ENCODE measurements around the gene G3BP2.
"Not testable (repeated sequence)": the region's sequence is repeated elsewhere in the genome, so short reads cannot be mapped to it uniquely, and the experiment has no call there.

Gene G3BP2

GRCh38 chr4:75683482-75684155 is 10.4 kb upstream of the G3BP2 start:
- no peak for DNase-seq (ENCODE audit: low read depth)

GRCh38 chr4:75679876-75680575 is 6.8 kb upstream of the G3BP2 start:
- no peak for DNase-seq (ENCODE audit: low read depth)

GRCh38 chr4:75678965-75679364 is 5.8 kb upstream of the G3BP2 start:
- DNase-seq (ENCODE audit: low read depth) = no peak

- DNase-seq (ENCODE audit: low read depth) = no peak
Measured at GRCh38 chr4:75678473-75678872, 5.3 kb upstream of the G3BP2 start.

GRCh38 chr4:75675004-75675531 is 1.9 kb upstream of the G3BP2 start:
- DNase-seq (ENCODE audit: low read depth) = no peak

- DNase-seq (ENCODE audit: low read depth) = no peak
Measured at GRCh38 chr4:75673959-75674328, 733 bp upstream of the G3BP2 start.

GRCh38 chr4:75672461-75673026 is 667 bp downstream of the G3BP2 start:
- peak; percentile 59 for DNase-seq (ENCODE audit: low read depth)

GRCh38 chr4:75671802-75672421 is 1.3 kb downstream of the G3BP2 start:
- DNase-seq (ENCODE audit: low read depth) = no peak

- no peak for DNase-seq (ENCODE audit: low read depth)
Measured at GRCh38 chr4:75668596-75668995, 4.6 kb downstream of the G3BP2 start.

- DNase-seq (ENCODE audit: low read depth) = not testable (repeated sequence)
Measured at GRCh38 chr4:75667636-75668035, 5.6 kb downstream of the G3BP2 start.

GRCh38 chr4:75666299-75666698 is 6.9 kb downstream of the G3BP2 start:
- no peak for DNase-seq (ENCODE audit: low read depth)

- not testable (repeated sequence) for DNase-seq (ENCODE audit: low read depth)
Measured at GRCh38 chr4:75664604-75665003, 8.6 kb downstream of the G3BP2 start.

GRCh38 chr4:75662626-75663025 is 10.6 kb downstream of the G3BP2 start:
- no peak for DNase-seq (ENCODE audit: low read depth)

GRCh38 chr4:75660491-75660890 is 12.7 kb downstream of the G3BP2 start:
- DNase-seq (ENCODE audit: low read depth) = no peak

- no peak for DNase-seq (ENCODE audit: low read depth)
Measured at GRCh38 chr4:75659512-75660031, 13.6 kb downstream of the G3BP2 start.

GRCh38 chr4:75658876-75659275 is 14.3 kb downstream of the G3BP2 start:
- no peak for DNase-seq (ENCODE audit: low read depth)

GRCh38 chr4:75655562-75655961 is 17.6 kb downstream of the G3BP2 start:
- DNase-seq (ENCODE audit: low read depth) = no peak

GRCh38 chr4:75654905-75655304 is 18.3 kb downstream of the G3BP2 start:
- no peak for DNase-seq (ENCODE audit: low read depth)

- DNase-seq (ENCODE audit: low read depth) = no peak
Measured at GRCh38 chr4:75653845-75654503, 19.2 kb downstream of the G3BP2 start.

- no peak for DNase-seq (ENCODE audit: low read depth)
Measured at GRCh38 chr4:75644095-75644494, 29.1 kb downstream of the G3BP2 start.

- no peak for DNase-seq (ENCODE audit: low read depth)
Measured at GRCh38 chr4:75643651-75644050, 29.6 kb downstream of the G3BP2 start.

- DNase-seq (ENCODE audit: low read depth) = no peak
Measured at GRCh38 chr4:75639124-75639695, 34.0 kb downstream of the G3BP2 start.
